ENCODE measurements around the gene TRIM4.

- no peak for TF ChIP-seq EZH2 (IDR thresholded peaks at IDR 0.05)
- TF ChIP-seq POLR2AphosphoS5 (IDR thresholded peaks at IDR 0.05; ENCODE audit: borderline replicate concordance, low read depth, low read length), result no peak
- no peak for TF ChIP-seq FOXP2 (optimal IDR thresholded peaks at IDR 0.05; ENCODE audit: control extremely low read depth, extremely low read length, insufficient read depth)
Measured at GRCh38 chr7:99929730-99930053, 10.4 kb upstream of the TRIM4 start.
